Right kidney (tissue), 9 donors: ENCODE data around the gene CHMP1B.

ENCODE experiments used
- DNase-seq: peaks from one replicate; pipeline ENCODE4 v3.0.0-alpha.2; 2016
- long read RNA-seq, 8 donors: transcript quantifications; one replicate each; lab custom pipeline, GENCODE V29; 2026

The CHMP1B gene, protein sequence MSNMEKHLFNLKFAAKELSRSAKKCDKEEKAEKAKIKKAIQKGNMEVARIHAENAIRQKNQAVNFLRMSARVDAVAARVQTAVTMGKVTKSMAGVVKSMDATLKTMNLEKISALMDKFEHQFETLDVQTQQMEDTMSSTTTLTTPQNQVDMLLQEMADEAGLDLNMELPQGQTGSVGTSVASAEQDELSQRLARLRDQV
- long read RNA-seq, donor 1, transcript CHMP1B-201 (1 exons, 3,054 nt) = major isoform, 136 of 136 reads
- long read RNA-seq, donor 1, partial matches to known transcripts = 0 of 136 reads
- long read RNA-seq, donor 1, other reads (novel, unspliced or antisense) = 0 of 136 reads
- long read RNA-seq, donor 2, transcript CHMP1B-201 (1 exons, 3,054 nt) = major isoform, 50 of 50 reads
- long read RNA-seq, donor 2, partial matches to known transcripts = 0 of 50 reads
- long read RNA-seq, donor 2, other reads (novel, unspliced or antisense) = 0 of 50 reads
- long read RNA-seq, donor 3, transcript CHMP1B-201 (1 exons, 3,054 nt) = major isoform, 64 of 64 reads
- long read RNA-seq, donor 3, partial matches to known transcripts = 0 of 64 reads
- long read RNA-seq, donor 3, other reads (novel, unspliced or antisense) = 0 of 64 reads
- long read RNA-seq, donor 4, transcript CHMP1B-201 (1 exons, 3,054 nt) = major isoform, 96 of 96 reads
- long read RNA-seq, donor 4, partial matches to known transcripts = 0 of 96 reads
- long read RNA-seq, donor 4, other reads (novel, unspliced or antisense) = 0 of 96 reads
- long read RNA-seq, donor 5, transcript CHMP1B-201 (1 exons, 3,054 nt) = major isoform, 113 of 113 reads
- long read RNA-seq, donor 5, partial matches to known transcripts = 0 of 113 reads
- long read RNA-seq, donor 5, other reads (novel, unspliced or antisense) = 0 of 113 reads
- long read RNA-seq, donor 6, transcript CHMP1B-201 (1 exons, 3,054 nt) = major isoform, 85 of 85 reads
- long read RNA-seq, donor 6, partial matches to known transcripts = 0 of 85 reads
- long read RNA-seq, donor 6, other reads (novel, unspliced or antisense) = 0 of 85 reads
- long read RNA-seq, donor 7 = 0 reads
- long read RNA-seq, donor 8, transcript CHMP1B-201 (1 exons, 3,054 nt) = major isoform, 95 of 95 reads
- long read RNA-seq, donor 8, partial matches to known transcripts = 0 of 95 reads
- long read RNA-seq, donor 8, other reads (novel, unspliced or antisense) = 0 of 95 reads

- DNase-seq = peak; percentile 88
Observed at GRCh38 chr18:11851146-11851805, at the start of gene CHMP1B. Gene CHMP1B, plus strand, starts transcription at chr18:11851413. Its CDS starts 99 bp downstream, at chr18:11851512.

DNA sequence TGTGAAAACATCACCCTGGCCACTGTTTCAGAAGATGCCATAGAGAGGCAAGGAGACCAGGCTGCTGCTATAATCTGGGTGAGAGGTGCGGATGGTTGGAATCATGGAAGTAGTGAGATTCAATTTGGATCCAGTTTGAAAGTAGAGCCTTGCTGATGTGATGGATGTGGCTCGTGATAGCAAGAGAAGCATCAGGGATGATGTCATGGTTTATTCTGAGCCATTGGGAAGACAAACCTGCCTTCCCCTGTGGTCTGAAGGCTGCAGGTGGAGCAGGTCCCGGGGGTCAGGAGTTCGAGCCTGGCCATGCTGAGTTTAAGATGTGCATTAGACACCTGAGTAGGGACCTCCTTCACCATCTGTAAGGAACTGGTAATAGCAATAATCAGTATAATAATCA lies 49.6 kb upstream of the CHMP1B start:
- no peak for DNase-seq

- no peak for DNase-seq
Observed at GRCh38 chr18:11802158-11802557, 49.1 kb upstream of the CHMP1B start.

GRCh38 chr18:11802586-11802985 lies 48.6 kb upstream of the CHMP1B start:
- no peak for DNase-seq

DNA sequence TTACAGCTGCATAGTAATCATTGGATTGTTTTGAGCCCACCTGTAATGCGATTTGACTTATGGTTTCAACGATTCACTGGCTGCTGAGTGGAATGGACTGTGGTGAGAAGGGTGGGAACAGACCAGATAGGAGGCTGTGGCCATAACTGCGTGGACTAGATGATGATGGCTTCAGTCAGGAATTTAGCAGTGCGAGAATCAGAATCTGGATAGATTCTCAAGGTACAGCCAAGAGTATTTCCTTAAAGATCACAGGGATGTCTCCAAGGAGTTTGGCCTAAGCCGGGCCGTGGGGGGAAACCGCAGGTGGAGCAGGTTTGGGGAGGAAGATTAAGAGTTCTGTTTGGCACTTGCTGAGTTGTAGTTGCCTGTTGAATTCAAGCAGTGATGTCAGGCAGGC lies 44.0 kb upstream of the CHMP1B start:
- no peak for DNase-seq

DNA sequence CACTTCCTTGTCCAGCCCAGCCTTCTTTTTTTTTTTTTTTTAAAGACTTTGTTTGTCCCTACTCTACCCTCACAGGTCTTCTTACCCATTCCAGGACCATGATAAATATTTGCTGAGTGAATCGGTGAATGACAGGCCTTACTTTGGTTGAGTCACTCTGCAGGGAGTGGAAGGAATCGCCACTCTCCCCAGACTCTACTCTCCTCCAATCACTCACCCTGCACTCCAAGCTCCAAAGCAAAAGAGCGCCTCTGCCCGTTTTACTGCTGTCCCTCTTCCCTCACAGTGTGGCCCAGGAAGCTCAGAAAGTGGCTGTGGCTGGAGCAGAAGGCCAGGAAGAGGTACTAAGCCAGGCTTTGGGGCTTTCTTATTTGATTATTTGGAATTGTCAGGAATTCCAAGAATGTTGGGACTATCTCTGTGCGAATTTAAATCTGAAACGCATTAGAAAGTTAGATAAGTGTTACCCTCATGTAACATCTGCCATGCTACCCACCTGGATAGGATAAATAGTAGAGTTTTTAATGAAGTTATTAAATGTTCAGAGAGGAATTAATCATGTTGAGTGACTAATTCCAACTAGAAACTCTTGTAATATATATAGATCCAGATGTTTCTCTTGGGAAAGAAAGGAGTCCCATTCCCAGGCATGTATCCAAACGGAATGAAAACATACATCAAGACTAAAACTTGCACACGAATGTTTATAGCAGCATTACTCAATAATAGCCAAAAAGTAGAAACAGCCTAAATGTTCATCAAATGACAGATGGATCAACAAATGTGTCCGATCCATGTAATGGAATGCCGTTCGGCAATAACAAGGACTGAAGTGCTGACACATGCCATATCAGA lies 43.0 kb upstream of the CHMP1B start:
- DNase-seq = no peak

DNA sequence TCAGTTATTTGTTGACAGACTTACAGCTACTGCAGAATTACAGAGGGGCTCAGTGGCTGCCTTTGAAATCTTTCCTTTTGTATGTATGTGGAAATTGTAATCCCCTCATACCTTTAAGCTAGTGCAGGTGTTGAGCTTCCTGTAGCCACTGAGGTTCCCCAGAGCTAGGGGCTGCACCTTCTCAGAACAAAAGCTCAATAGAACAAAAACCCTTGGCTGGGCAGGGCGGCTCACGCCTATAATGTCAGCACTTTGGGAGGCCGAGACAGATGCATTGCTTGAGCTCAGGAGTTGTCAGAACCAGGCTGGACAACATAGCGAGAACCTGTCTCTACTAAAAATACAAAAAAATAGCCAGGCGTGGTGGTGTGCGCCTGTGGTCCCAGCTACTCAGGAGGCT lies 41.3 kb upstream of the CHMP1B start:
- no peak for DNase-seq

DNA sequence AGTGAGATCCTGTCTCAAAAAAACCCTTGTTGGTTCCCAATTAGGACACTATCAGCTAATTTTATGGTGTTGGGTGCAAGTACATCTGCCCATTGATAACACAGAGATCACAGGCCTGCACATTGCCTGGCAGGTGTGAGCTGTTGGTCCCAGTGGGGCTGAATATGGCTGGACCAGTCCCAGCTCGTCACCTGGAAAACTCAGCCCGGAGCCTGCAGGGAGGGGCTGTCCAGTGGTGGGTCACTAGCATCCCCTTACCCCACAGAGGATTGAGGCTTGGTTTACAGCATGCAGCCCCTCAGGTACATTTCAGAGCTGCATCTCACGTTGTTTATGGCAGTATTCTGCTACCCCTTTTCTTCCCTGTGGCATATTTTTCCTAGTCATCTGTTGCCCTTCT lies 40.8 kb upstream of the CHMP1B start:
- DNase-seq = no peak

DNA sequence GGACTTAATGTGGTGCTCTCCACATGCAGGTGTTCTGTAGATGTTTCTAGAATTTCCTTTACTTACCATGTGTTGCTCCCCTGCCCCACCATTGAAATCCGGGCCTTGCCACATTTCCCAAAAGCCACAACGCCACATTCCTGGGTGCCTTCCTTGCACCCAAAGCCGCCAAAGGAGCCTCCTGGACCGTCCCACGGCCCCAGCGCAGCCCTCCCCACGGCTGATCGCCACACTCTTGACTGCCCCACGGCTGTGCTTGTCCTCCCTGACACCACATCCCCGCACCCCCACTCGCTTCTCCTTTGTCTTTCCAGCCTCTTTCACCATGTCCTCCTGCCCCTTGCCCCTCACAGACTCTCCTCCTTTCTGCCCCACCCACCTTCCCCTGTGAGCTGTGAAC lies 40.2 kb upstream of the CHMP1B start:
- DNase-seq = no peak

DNA sequence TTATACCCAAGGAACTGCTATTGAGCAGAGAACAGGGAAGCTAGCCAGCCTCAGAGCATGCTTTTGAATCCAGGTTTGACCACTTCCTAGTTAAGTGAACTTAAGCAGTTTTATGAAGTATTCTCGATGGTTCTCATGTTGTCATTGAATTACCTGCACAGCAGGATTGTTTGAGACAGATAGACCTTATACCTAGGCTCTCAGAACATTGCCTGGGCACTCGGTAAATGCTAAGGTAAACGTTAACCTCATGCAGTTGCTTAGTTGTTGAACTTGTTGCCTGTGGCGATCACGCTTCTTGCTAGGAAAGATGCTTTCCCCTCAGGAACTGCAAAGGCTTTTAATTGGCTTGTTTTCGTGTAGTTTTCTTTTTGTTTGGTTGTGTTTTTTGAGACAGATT lies 34.0 kb upstream of the CHMP1B start:
- DNase-seq = no peak

GRCh38 chr18:11818486-11819203 lies 32.6 kb upstream of the CHMP1B start:
- DNase-seq = no peak

DNA sequence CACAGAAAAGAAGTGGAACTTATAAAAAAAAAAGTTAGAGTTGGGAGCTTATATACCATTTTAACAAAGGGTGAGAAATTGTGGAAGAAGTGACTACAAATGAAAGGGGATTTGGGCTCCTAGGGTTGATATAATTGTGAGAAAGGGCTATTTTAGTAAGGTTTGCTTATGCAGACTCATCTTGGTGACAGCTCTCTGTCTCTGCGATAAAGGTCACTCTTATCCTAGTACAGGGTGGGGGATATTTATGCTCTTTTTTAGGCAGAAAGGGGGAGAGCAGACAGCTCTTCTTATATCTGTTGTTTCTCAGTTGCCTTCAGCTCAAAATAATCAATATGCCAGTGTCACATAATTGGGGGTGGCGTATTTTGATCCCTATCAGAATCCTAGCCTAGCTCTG lies 31.3 kb upstream of the CHMP1B start:
- DNase-seq = no peak

DNA sequence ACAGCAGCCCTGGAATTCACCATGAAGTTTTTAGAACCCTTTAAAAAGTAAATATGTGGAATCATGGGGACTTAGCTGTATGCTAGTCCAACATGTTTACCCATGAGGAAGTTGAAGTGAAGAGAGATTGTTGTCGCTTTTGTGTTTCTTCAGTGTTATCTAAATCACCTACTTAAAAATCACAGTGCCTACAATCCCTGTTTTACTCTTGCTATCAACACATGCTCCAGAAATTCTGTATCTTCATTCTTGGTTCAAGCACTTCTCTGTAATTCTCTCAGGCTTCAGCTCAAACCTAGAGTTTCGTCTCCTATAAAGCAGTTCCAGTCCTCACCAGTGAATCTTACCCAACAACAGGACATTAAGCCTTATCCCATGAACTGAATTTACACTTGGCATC lies 30.5 kb upstream of the CHMP1B start:
- no peak for DNase-seq

GRCh38 chr18:11821208-11821607 lies 30.0 kb upstream of the CHMP1B start:
- no peak for DNase-seq

- no peak for DNase-seq
Observed at GRCh38 chr18:11821643-11822237, 29.5 kb upstream of the CHMP1B start.

- no peak for DNase-seq
Observed at GRCh38 chr18:11823545-11823944, 27.7 kb upstream of the CHMP1B start.

DNA sequence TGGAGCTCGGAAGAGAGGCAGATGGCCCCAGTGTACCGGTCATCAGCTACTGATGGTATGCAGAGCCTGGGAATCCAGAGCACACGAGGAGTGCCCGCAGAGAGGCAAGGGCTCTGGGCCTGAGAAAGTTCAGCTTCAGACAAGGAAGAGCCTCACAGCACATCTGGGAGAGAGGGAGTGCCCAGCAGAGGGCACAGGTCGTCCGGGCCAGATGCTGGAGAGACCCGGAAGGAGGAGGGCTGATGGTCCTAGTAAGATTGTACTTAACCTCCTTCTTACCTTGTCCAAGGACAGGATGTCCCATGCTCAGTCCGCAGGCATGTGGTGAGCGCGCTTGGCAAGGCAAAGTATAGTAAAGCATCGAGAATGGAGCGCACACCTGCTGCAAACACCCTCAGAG lies 24.4 kb upstream of the CHMP1B start:
- no peak for DNase-seq

- no peak for DNase-seq
Observed at GRCh38 chr18:11828786-11829432, 22.3 kb upstream of the CHMP1B start.

GRCh38 chr18:11830585-11830984 lies 20.6 kb upstream of the CHMP1B start:
- DNase-seq = no peak

DNA sequence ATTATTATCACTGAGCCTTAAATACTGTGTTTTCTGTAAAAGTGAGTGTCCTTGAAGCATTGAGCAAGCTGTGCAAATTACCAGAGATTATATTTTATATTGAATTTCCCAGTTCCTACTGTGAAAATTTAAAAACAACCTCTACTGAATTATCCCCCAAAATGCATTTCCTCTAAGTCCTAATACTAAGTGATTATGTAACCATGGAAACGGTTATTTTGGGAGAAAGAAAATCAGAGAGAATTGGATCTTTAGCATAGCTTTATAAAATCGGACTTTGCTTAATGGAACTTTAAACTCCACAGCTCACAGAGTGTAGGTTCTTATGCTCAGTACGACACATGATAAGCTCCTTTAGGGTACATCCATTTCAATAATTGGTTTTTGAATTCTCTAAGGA lies 19.3 kb upstream of the CHMP1B start:
- no peak for DNase-seq
